GM12892 (cell line): ENCODE measurements around the gene PPM1H.

Experiments used
- POLR2A ChIP-seq: IDR thresholded peaks from 2 replicates; pipeline ENCODE4 v1.6.1; 2011; ENCODE audit warnings: low read depth, low read length, control low read depth
- POLR2AphosphoS5 ChIP-seq: IDR thresholded peaks from 2 replicates; pipeline ENCODE4 v1.6.1; 2011; ENCODE audit warnings: low read depth, low read length, control low read depth
- TAF1 ChIP-seq: IDR thresholded peaks from 2 replicates; pipeline ENCODE4 v1.6.1; 2011; ENCODE audit warnings: low read depth, mild to moderate bottlenecking, control low read depth, low read length, borderline replicate concordance

DNA sequence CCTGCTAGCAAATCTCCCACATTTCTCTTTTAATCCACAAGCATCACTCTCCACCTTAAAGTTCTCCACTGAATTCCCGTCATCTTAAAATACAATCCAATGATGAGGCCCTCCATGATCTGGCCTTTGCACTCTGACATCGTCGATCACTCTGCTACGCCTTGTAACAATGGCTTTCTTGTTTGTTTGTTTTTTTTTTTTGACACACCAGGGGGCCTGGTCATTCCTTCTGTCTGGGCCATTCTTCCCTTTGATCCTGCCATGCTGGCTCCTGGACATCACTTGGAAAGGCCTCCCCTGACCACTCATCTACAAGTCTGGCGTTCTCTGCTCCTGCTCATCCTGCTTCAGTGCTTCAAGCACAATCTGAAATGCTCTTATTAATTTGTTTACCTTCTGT, 233.5 kb downstream of the PPM1H start:
- TF ChIP-seq POLR2A (no peak), POLR2AphosphoS5 (no peak), TAF1 (no peak)
